ENCODE data around the gene LRRC4C.

DNA sequence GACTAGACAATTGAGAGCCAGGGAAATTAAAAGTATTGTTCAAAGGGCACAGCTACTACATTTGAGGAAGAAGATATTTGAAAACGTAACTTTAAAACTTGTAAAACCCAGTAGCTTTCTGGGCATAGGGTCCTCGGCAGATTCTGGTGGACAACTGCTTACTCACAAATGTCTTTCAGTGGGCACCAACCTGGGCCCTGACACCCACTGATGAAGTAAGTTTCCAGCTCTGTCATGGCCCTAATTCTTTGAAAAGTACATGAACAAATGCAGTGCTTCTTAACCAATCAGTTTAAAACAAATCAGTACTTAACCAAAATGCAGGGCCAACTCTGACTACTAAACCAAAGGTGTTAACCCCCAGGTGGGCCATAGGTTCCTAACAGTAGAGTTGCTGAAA lies 1170.1 kb downstream of the LRRC4C start:
- TF ChIP-seq, protein P1, sequence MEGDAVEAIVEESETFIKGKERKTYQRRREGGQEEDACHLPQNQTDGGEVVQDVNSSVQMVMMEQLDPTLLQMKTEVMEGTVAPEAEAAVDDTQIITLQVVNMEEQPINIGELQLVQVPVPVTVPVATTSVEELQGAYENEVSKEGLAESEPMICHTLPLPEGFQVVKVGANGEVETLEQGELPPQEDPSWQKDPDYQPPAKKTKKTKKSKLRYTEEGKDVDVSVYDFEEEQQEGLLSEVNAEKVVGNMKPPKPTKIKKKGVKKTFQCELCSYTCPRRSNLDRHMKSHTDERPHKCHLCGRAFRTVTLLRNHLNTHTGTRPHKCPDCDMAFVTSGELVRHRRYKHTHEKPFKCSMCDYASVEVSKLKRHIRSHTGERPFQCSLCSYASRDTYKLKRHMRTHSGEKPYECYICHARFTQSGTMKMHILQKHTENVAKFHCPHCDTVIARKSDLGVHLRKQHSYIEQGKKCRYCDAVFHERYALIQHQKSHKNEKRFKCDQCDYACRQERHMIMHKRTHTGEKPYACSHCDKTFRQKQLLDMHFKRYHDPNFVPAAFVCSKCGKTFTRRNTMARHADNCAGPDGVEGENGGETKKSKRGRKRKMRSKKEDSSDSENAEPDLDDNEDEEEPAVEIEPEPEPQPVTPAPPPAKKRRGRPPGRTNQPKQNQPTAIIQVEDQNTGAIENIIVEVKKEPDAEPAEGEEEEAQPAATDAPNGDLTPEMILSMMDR (IDR thresholded peaks at IDR 0.05): no peak
- TF ChIP-seq POLR2A (IDR thresholded peaks at IDR 0.05): no peak
